Ishikawa (cell line): ENCODE results near the gene ACY1.

Experiments used
- CEBPB ChIP-seq: IDR thresholded peaks from 2 replicates; pipeline ENCODE4 v1.6.1; 2012
- CREB1 ChIP-seq: IDR thresholded peaks from 2 replicates; pipeline ENCODE4 v1.6.1; 2012; ENCODE audit warnings: low read depth
- EGR1 ChIP-seq: IDR thresholded peaks from 2 replicates; pipeline ENCODE4 v1.6.1; 2012
- EP300 ChIP-seq: IDR thresholded peaks from 2 replicates; pipeline ENCODE4 v1.6.1; 2012; ENCODE audit warnings: borderline replicate concordance
- FOXM1 ChIP-seq: IDR thresholded peaks from 2 replicates; pipeline ENCODE4 v1.6.1; 2012; ENCODE audit warnings: low read depth, borderline replicate concordance
- NFIC ChIP-seq: IDR thresholded peaks from 2 replicates; pipeline ENCODE4 v1.6.1; 2012
- RAD21 ChIP-seq: IDR thresholded peaks from 2 replicates; pipeline ENCODE4 v1.6.1; 2012; ENCODE audit warnings: low read depth
- REST ChIP-seq: IDR thresholded peaks from 2 replicates; pipeline ENCODE4 v1.6.1; 2012; ENCODE audit warnings: low read depth, mild to moderate bottlenecking
- TAF1 ChIP-seq: IDR thresholded peaks from 2 replicates; pipeline ENCODE4 v1.6.1; 2012; ENCODE audit warnings: low read depth, mild to moderate bottlenecking
- TCF12 ChIP-seq: IDR thresholded peaks from 2 replicates; pipeline ENCODE4 v1.6.1; 2012; ENCODE audit warnings: low read depth
- TEAD4 ChIP-seq: IDR thresholded peaks from 2 replicates; pipeline ENCODE4 v1.6.1; 2012
- USF1 ChIP-seq: IDR thresholded peaks from 2 replicates; pipeline ENCODE4 v1.6.1; 2012
- YY1 ChIP-seq: IDR thresholded peaks from 2 replicates; pipeline ENCODE4 v1.6.1; 2012; ENCODE audit warnings: low read depth
- ZBTB7A ChIP-seq: IDR thresholded peaks from 2 replicates; pipeline ENCODE4 v1.6.1; 2012; ENCODE audit warnings: low read depth
- TF ChIP-seq, protein P1 (sequence below): IDR thresholded peaks from 2 replicates; pipeline ENCODE4 v1.6.1; 2012

ACY1 gene

DNA sequence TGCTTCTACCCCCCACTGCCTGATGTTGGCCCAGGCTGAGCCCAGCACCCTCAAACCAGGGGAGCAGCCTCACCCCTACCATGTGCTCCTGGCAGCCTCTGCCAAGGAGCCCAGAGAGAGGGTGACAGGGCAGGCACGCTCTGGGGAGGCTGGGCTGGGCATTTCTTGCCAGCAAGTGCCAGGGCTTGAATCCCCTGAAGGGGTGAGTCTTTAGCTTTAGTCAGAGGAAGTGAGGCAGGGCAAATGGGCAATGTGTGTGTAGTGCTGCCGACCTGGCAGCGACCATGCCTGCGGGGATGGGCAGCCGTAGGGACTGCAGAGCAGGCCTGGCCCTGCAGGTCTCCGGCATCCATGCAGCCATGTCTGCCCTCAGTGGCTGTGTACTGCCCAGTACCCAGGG is 54.9 kb downstream of the ACY1 start:
- TF ChIP-seq USF1 (no peak), ZBTB7A (no peak), NFIC (no peak), CREB1 (no peak), REST (no peak), RAD21 (no peak), TCF12 (no peak), CEBPB (no peak), FOXM1 (no peak), YY1 (no peak), EP300 (no peak), TAF1 (no peak), TEAD4 (no peak), EGR1 (no peak)
- TF ChIP-seq, protein P1, sequence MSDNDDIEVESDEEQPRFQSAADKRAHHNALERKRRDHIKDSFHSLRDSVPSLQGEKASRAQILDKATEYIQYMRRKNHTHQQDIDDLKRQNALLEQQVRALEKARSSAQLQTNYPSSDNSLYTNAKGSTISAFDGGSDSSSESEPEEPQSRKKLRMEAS, result no peak
